T-helper 2 cell (primary cell): ENCODE results near the gene MSI2.

ENCODE experiments used
- DNase-seq, 5 experiments: peaks; one replicate each; pipeline versions ENCODE4 v3.0.0 to v3.0.0-alpha.2; 2012 to 2022

The MSI2 gene

GRCh38 chr17:57704448-57704847, 448.1 kb downstream of the MSI2 start:
- DNase-seq: no peak

DNA sequence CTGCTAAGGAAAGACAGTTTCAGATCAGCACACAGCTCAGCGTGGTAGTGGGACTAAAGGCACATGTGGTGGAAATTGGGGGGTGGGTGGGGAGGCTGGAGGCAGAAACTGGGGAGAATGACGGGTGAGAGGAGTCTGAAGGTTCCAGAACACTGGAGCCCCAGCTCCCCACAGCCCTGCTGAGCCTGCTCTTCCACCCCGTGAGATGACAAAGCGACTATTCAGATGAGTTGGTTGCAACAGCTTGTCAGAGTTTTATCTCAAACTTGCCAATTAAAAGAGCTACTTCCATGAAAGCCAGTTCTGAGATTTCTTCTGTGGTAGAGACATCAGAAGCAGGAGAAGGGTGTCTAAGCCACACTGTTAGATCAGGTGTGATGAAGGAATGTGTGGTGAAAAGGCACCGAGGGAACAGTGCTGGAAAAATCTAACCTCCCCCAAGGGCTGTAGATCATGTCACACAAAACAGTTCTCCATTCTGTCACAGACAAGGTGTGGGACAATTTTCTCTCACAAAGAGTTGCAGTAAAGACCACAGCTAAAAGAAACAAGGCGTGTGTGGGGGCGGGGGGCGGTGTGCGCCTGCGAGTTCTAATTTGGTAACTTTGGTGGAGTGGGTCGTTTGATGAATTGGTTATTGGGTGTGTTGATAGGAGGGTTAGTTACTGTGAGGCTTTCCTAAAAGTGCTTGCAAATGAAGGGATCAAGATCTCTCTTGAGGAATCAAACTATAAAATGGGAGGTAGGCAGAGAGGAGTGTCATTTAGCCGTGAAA, 449.8 kb downstream of the MSI2 start:
- DNase-seq: no peak

DNA sequence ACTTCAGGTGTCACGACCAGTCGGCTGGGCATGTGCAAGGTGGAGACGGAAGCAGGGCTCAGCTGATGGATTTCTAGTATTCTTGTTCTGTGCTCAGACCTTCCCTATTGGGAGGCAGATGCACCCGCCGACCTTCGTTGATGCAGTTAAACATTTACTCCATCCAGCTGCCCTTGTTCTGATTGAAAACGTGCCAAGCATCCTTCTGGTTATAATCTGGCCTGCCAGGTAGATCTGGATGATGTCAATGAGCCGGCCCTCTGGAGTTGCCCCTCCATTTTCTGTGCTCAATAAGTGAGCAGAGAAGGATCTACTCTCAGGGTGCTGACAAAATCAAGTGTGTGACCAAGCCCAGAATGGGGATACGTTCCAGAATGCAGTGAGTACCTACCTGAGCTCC, 450.4 kb downstream of the MSI2 start:
- no peak for DNase-seq

- no peak for DNase-seq
These were observed 451.6 kb downstream of the MSI2 start for GRCh38 chr17:57707892-57708291.

- no peak for DNase-seq
These were observed 452.1 kb downstream of the MSI2 start for GRCh38 chr17:57708410-57708809.

GRCh38 chr17:57713140-57713539, 456.8 kb downstream of the MSI2 start:
- DNase-seq: no peak

GRCh38 chr17:57714665-57715180, 458.4 kb downstream of the MSI2 start:
- no peak for DNase-seq

DNA sequence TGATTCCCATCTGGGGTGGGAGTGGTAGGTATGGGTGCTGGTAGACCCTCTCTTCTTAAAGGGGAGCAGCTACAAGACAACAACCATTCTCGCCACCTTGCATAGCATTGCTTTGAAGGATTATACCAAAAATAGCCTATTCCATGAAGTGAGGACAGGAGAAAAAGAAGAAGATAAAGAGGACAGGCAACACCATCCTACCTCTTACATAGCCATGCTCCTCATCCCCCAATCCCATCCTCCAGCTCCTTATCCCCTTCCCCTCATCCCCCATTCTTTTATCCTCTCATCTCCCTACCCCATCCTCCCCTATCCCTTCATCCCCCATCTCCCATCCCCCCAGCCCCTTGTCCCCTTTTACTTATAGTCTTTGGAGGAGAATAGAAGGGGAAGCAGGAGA, 459.7 kb downstream of the MSI2 start:
- no peak for DNase-seq

DNA sequence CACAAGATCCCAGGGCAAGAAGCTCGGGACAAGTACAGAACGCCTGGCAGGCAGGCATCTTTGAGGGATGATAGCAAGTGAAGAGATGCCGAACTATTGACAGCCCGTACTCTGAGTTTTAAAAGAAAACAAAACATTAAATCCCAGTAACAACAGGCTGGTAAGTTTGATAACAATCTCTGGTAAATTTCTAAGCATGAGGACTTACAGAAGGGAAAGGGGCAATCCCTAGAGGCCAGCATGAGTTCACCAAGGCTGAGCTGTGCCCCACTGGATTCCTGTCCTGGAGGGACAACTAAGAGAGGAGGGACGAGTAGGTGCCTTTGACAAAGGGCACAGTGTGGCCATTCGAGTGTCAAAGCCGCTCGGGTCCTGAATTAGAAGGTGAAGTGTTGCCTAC, 462.6 kb downstream of the MSI2 start:
- DNase-seq: no peak

DNA sequence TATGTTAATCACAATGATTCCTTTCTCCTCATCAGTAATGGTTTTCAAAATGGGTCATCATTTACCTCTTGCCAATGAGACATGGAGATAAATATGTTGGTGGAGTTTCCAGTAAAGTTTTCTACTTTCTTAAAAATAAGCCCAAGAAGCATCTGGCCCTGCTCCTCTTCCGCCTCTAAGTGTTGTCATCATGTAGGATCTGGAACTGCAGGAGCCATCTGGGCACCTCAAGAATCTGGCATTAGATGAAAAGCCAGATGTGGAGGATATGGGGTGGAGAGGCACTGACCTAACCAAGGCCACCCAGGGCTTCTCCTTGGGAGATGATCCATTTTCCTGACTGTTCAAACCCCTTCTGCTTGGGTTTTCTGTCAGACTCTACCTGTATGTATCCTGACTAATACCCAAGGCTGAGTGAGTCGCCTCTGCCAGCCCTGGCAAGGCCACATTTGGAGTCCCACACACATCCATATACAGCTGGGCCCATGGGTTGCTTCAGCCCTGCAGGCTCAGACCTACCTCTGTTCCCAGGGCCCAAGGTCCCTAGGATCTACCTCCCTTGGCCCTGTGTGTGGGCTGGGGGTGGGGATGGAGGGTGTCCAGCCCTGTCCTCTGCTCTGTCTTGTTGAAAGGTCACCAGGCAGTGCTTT, 464.2 kb downstream of the MSI2 start:
- DNase-seq: no peak

- no peak for DNase-seq
These were observed 465.8 kb downstream of the MSI2 start for GRCh38 chr17:57721967-57722703.

- no peak for DNase-seq
These were observed 466.4 kb downstream of the MSI2 start for GRCh38 chr17:57722704-57723043.

- no peak for DNase-seq
These were observed 467.2 kb downstream of the MSI2 start for GRCh38 chr17:57723427-57724025.

DNA sequence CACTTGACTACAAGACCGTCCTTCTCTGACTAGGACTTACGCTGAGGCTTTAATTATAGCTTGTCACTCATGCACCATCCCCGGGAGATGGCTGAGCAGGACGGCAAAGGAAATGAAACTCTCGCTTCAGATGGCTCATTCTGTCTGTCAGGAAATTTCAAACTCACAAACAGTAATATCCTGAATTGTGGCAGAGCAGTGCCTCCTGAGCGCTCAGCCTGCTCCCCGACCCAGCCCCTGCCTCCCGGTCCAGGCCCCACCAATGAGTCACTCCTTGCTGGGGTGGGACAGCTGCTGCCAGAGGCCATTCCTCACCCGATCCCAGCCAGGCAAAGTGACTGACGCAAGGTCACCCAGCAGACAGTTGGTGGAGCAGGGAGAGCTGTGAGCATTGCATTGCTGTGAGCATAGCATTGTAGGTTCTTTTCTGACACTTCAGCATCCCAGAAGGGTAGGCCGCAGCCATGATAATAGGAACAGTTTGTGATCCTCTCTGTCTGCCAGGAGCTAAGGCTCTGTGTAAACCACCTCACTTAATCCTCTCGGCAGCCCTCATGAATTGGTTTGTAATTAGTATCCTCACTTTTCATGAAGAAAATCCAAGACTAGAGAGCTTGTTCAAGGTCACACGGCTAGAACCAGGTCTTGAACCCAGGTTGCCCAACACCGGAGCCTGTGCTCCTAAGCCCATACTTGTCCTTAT, 467.9 kb downstream of the MSI2 start:
- no peak for DNase-seq

DNA sequence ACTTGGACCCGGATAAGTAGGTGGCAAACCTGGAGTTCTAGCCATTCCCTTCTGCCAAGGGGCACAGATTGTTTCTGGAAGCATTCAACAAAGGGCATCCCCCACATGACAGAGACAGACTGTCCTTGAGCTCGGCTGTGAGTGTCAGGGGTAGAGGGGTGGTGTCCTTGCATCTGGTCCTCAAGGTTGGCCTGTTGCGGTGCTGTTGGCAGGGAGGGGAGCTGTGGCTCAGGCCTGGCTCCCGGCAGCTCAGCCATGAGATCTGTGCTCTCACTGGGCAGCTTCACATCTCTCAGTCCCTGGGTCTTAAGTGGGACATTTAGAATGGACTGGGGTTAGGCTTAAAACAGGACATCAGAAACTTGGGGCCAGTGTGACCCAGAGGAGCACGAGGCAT, 468.4 kb downstream of the MSI2 start:
- no peak for DNase-seq

DNA sequence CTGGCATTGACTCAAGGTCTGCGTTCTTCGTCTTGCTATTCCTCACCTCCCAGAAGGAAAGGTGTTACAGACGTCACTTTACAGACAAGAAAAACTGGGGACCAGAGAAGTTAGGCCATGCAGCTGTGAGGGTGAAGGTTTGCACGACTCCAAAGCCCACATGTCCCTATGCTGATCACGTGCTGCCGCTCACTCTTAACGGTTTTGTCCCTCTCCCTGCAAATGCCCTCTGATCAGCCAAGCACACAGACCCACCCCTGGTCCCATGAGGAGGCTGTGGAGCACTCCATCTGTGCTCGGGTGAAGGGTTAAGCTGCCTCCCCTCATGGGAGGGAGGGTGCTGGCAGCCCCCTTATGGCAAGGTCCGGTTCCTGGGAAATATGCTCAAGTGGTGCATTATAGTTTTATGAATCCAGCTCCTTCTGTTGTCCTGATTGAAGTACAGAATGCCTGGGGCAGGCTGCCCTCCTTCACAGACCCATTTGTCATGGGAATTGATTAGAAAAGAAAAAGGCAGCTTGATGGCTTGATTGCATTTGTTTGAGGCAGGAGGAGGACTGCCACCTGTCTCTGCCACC, 470.0 kb downstream of the MSI2 start:
- no peak for DNase-seq

- DNase-seq: no peak
These were observed 470.5 kb downstream of the MSI2 start for GRCh38 chr17:57726838-57727237.

- no peak for DNase-seq
These were observed 471.4 kb downstream of the MSI2 start for GRCh38 chr17:57727630-57728175.

DNA sequence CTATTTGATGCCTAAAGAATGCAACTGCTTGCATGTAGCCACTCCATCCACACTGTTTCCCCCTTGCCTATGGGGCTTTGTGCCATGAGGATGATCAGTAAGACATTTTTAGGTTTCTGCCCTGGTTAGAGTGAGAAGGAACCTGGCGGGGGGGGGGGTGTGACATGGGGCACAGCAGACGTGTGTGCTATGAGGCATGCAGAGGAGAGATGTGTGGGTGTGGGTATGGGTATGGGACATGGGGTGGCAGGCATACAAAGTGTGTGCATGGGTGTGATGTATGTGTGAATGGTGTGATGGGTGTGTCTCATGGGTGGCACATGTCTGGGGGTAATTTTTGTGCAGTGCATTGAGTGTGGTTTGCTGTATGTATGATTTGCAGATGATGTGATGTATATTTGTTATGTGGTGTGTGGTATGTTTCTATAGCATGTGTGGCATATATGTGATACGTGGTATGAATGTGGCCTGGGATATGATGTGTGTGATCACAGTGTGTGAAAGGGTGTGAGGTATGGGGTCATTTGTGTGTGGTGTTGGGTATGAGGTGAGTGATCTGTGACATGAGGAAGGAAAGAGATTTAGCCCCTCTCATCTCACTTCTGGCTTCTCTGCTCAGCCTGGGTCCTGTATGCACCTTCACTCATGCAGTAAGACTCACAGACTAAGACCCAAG, 473.8 kb downstream of the MSI2 start:
- DNase-seq: no peak

- no peak for DNase-seq
These were observed 475.7 kb downstream of the MSI2 start for GRCh38 chr17:57732062-57732461.

- DNase-seq: no peak
These were observed 476.8 kb downstream of the MSI2 start for GRCh38 chr17:57733085-57733484.
